Keratinocyte (primary cell): ENCODE results near the gene GFAP. TPM values are rescaled to one million over a fixed set of nuclear protein-coding genes. Genes with fewer than 3 reads are reported as not detected.

ENCODE experiments used
- DNase-seq: peaks from one replicate; pipeline ENCODE4 v3.0.0-alpha.2; 2011; ENCODE audit warnings: low read depth, missing footprints, low spot score
- FAIRE-seq: peaks from 2 replicates; lab custom pipeline; 2011; peaks lifted over from hg19 to GRCh38; lab: Jason Lieb, UNC
- H2AFZ ChIP-seq: 2 replicates; pipeline ENCODE4 v1.6.0; 2012; ENCODE audit warnings: low read length, control low read depth, inconsistent platforms; ENCODE audit not compliant: control insufficient read depth
- H3K27ac ChIP-seq: 2 replicates; pipeline ENCODE4 v1.5.1; 2011; ENCODE audit warnings: low read length; ENCODE audit not compliant: control insufficient read depth, insufficient read depth
- H3K27me3 ChIP-seq: 3 replicates; pipeline ENCODE4 v1.6.0; 2011; ENCODE audit warnings: low read length; ENCODE audit not compliant: control insufficient read depth, insufficient read depth; ENCODE audit errors: extremely low read depth
- H3K36me3 ChIP-seq, 2 experiments: 2 replicates in 1 of 2; 3 replicates in 1 of 2; pipeline ENCODE4 v1.5.1; 2011; ENCODE audit warnings: low read length in 2 of 2, mild to moderate bottlenecking in 1 of 2; ENCODE audit not compliant: control insufficient read depth in 2 of 2, insufficient read depth in 2 of 2; ENCODE audit errors: extremely low read depth in 1 of 2
- H3K4me1 ChIP-seq: 3 replicates; pipeline ENCODE4 v1.5.1; 2011; ENCODE audit warnings: low read length; ENCODE audit not compliant: control insufficient read depth, insufficient read depth; ENCODE audit errors: extremely low read depth
- H3K4me2 ChIP-seq: 3 replicates; pipeline ENCODE4 v1.6.0; 2011; ENCODE audit warnings: low read depth, low read length; ENCODE audit not compliant: control insufficient read depth, insufficient read depth; ENCODE audit errors: extremely low read depth
- H3K4me3 ChIP-seq, 3 experiments: fragments of 200-600 bp in 1 of 3; sonication (generic) in 1 of 3; 2 replicates in 2 of 3; 3 replicates in 1 of 3; pipeline ENCODE4 v1.5.1; 2011 to 2016; ENCODE audit warnings: low read length in 3 of 3, mild to moderate bottlenecking in 3 of 3, control low read depth in 2 of 3, inconsistent platforms in 1 of 3, low read depth in 1 of 3, mixed read lengths in 1 of 3, mixed run types in 1 of 3, moderate library complexity in 1 of 3; ENCODE audit not compliant: control insufficient read depth in 2 of 3, insufficient read depth in 2 of 3; ENCODE audit errors: extremely low read depth in 1 of 3
- H3K79me2 ChIP-seq: 2 replicates; pipeline ENCODE4 v1.6.0; 2012; ENCODE audit warnings: low read length; ENCODE audit not compliant: control insufficient read depth, insufficient read depth
- H3K9ac ChIP-seq: 3 replicates; pipeline ENCODE4 v1.6.0; 2011; ENCODE audit warnings: low read length; ENCODE audit not compliant: control insufficient read depth, insufficient read depth; ENCODE audit errors: extremely low read depth
- H3K9me1 ChIP-seq: 3 replicates; pipeline ENCODE4 v1.6.0; 2011; ENCODE audit warnings: low read length; ENCODE audit not compliant: control insufficient read depth, insufficient read depth; ENCODE audit errors: extremely low read depth
- H3K9me3 ChIP-seq: 2 replicates; pipeline ENCODE4 v1.5.1; 2012; ENCODE audit warnings: low read depth, low read length; ENCODE audit not compliant: control insufficient read depth
- H4K20me1 ChIP-seq: 3 replicates; pipeline ENCODE4 v1.6.0; 2011; ENCODE audit warnings: low read length; ENCODE audit not compliant: control insufficient read depth, insufficient read depth; ENCODE audit errors: extremely low read depth
- CTCF ChIP-seq, 3 experiments: IDR thresholded peaks in 1 of 3; conservative IDR thresholded peaks in 1 of 3; optimal IDR thresholded peaks in 1 of 3; 2 replicates in 2 of 3; 3 replicates in 1 of 3; pipeline versions ENCODE3 to v1.5.1; 2011; ENCODE audit warnings: low read length in 3 of 3, mild to moderate bottlenecking in 3 of 3, moderate library complexity in 2 of 3, control low read depth in 1 of 3, inconsistent platforms in 1 of 3; ENCODE audit not compliant: insufficient read depth in 2 of 3; ENCODE audit errors: extremely low read depth in 1 of 3
- EZH2 ChIP-seq: IDR thresholded peaks from one replicate; pipeline ENCODE4 v1.6.1; 2012; ENCODE audit warnings: inconsistent platforms, mild to moderate bottlenecking, low read length, moderate library complexity
- dilution Hi-C: fragments of 300-500 bp; cut with MboI; formaldehyde crosslinking; loops from one replicate; pipeline ENCODE4 v1.7.0; 2020; ENCODE audit warnings: low sequenced_read_pairs; ENCODE audit not compliant: extremely low pct_ligation_motif_present
- polyA plus RNA-seq, 5 experiments: library from polyadenylated mRNA; depleted of rRNA in 3 of 5; stranded (reverse) in 3 of 5; stranded (forward) in 1 of 5; unstranded in 1 of 5; fragments of >200 nt; gene quantifications; 1 replicate in 1 of 5; 2 replicates in 3 of 5; 3 replicates in 1 of 5; pipeline versions ENCODE4 v1.2.1 to v1.2.3, GENCODE V29; 2011 to 2012; ENCODE audit warnings: missing spikeins in 2 of 5, low read depth in 1 of 5, low replicate concordance in 1 of 5

The GFAP gene
- polyA plus RNA-seq, 1 donor (not counting 4 experiments of a cell fraction or from before 2014, with no cell fraction given), result 0.14 TPM

DNA sequence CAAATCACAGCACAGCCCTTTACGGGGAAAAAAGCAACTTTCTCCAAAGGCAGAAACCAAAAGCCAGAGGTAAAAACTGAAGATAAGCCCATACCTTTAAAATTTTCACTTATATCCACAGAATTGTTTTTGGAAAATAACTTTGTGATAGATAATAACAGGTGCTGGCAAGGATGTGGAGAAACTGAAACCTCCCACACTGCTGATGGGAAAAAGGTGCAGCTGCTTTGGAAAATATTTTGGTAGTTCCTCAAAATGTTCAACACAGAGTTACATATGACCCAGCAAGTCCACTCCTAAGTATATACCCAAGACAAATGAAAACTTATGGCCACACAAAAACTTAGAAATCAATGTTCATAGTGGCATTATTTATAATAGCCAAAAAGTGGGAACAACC, 28.3 kb downstream of the GFAP start:
- TF ChIP-seq CTCF (optimal IDR thresholded peaks at IDR 0.05 in 1 of 3, IDR thresholded peaks at IDR 0.05 in 1 of 3, conservative IDR thresholded peaks at IDR 0.05 in 1 of 3; ENCODE audit: extremely low read depth in 1 of 3, insufficient read depth in 2 of 3, low read length in 3 of 3) (no peak), EZH2 (no peak)
- Histone ChIP-seq H3K36me3 (peaks cover 29% of the 10 kb centered on the region in 2 experiments), H2AFZ (no peak overlapping the region), H3K9ac (no peak overlapping the region), H3K9me3 (no peaks in the 10 kb centered on the region), H3K4me2 (no peak overlapping the region), H3K79me2 (peaks cover 48% of the 10 kb centered on the region), H3K9me1 (no peaks in the 10 kb centered on the region), H3K4me3 (no peak overlapping the region), H4K20me1 (no peaks in the 10 kb centered on the region), H3K27me3 (no peaks in the 10 kb centered on the region), H3K27ac (no peak overlapping the region), H3K4me1 (no peaks in the 10 kb centered on the region)
- DNase-seq (no peak), FAIRE-seq (no peak)
- dilution Hi-C loops, result no loop called here

- Histone ChIP-seq H3K9me1 (no peaks in the 10 kb centered on the region), H3K4me2 (no peak overlapping the region), H3K27ac (no peak overlapping the region), H3K4me1 (no peaks in the 10 kb centered on the region), H3K9me3 (no peaks in the 10 kb centered on the region), H3K4me3 (no peak overlapping the region), H4K20me1 (no peaks in the 10 kb centered on the region), H2AFZ (no peak overlapping the region), H3K79me2 (peaks cover 29% of the 10 kb centered on the region), H3K27me3 (no peaks in the 10 kb centered on the region), H3K36me3 (peaks cover 33 to 37% of the 10 kb centered on the region in 2 experiments), H3K9ac (no peak overlapping the region)
- FAIRE-seq, result no peak
- no peak for DNase-seq
- dilution Hi-C loops, result no loop called here
- TF ChIP-seq CTCF (optimal IDR thresholded peaks at IDR 0.05 in 1 of 3, IDR thresholded peaks at IDR 0.05 in 1 of 3, conservative IDR thresholded peaks at IDR 0.05 in 1 of 3; ENCODE audit: extremely low read depth in 1 of 3, insufficient read depth in 2 of 3, low read length in 3 of 3), result no peak
- no peak for TF ChIP-seq EZH2
These were observed 30.4 kb downstream of the GFAP start for GRCh38 chr17:44884941-44885340.
